Hypothalamus (tissue), 51 donors: ENCODE data around the gene ITPR2.
"Not testable (repeated sequence)": the region's sequence is repeated elsewhere in the genome, so short reads cannot be mapped to it uniquely, and the experiment has no call there.

Source experiments
- DNase-seq, 51 donors: peaks; one replicate each; lab custom pipeline; 2025; lab: John Stamatoyannopoulos, UW

Gene ITPR2

GRCh38 chr12:26644376-26644775, 188.6 kb downstream of the ITPR2 start:
- not testable (repeated sequence) for DNase-seq

DNA sequence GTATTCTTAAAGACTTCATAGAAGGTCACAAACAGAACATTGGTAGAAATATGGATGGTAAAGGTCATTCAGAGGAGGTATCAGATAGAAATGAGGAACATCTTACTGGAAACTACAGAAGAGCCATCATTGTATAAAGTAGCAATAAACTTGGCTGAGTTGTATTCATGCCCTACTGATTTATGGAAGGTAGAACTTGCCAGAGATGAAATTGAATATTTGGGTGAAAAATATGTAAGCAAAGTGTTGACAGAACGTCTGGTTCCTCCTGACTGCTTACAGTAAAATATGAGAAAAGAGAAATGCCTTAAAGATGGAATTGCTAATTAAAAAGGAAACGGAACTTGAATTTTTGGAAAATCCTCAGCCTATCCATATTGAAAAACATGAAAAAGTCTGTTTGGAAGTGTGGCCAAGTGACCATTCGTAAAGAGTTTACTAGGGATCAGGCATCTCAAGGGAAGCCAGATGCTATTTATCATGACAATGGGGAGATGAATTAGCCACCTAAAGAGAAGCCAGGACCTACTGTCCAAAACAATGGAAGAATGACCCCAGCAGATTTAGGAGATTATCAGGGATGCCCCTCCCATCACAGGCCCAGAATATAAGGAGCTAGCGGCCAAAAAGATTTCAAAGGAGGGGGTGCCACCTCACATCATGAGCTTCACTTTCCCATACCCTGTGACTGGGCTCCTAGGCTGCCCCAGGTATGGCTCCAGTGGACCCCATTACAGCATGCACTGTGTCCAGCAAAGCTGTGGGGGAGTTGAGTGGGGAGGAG, 189.3 kb downstream of the ITPR2 start:
- no peak for DNase-seq

DNA sequence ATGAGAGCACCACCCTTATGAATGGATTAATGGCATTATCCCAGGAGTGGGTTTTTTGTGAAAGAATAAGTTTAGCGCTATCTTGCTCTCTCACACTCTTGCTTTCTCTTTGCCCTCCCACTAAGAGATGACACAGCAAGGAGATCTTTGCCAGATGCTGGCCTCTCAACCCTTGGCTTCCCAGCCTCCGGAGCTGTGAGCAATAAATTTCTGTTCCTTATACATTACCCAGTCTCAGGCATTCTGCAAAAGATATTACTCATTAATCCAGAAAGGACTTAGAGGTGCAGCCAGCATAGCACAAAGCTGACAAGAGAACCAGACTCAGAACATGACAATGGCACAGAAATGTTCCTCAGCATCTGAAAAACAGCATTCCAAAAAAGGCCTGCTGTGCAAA, 190.6 kb downstream of the ITPR2 start:
- no peak for DNase-seq

- DNase-seq, result no peak
These were observed 196.2 kb downstream of the ITPR2 start for GRCh38 chr12:26636710-26637328.

DNA sequence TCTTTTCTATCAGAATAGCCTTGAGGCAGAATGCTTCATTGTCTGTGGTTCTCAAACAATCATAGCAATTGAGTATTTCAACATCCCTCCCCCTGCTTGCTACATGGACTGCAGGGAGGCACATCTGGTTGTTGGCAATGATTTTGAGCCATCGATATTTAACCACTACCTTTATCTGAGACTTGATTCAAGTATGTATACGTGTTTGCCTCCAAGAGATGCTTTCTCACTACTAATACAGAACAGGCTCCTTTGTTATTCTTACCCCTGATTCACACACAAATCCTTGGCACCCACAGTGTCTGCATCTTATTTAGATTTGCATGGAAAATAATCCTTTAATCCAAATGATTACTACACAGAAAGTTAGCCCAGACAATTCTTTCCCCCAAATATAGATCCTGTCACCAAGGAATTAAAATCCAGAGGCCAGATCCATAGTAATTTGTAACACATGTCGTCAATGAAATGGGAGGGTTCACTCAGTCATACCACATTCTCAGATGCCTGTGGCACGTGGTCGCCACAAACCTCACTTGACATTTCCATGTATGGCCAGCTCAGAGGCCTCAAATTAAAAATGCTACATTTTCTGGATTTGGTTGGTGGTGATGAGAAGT, 199.3 kb downstream of the ITPR2 start:
- DNase-seq, result peak in 5 of 51 donors; percentile 13 to 64 (median 30)

- no peak for DNase-seq
These were observed 200.2 kb downstream of the ITPR2 start for GRCh38 chr12:26632756-26633155.

GRCh38 chr12:26631846-26632245, 201.1 kb downstream of the ITPR2 start:
- no peak for DNase-seq

GRCh38 chr12:26630546-26631027, 202.4 kb downstream of the ITPR2 start:
- peak in 5 of 51 donors; percentile 23 to 39 (median 31) for DNase-seq

GRCh38 chr12:26629864-26630263, 203.1 kb downstream of the ITPR2 start:
- DNase-seq, result peak in 14 of 51 donors; percentile 6 to 58 (median 21)

- no peak for DNase-seq
These were observed 204.8 kb downstream of the ITPR2 start for GRCh38 chr12:26628234-26628633.

- DNase-seq, result no peak
These were observed 205.7 kb downstream of the ITPR2 start for GRCh38 chr12:26627335-26627734.

DNA sequence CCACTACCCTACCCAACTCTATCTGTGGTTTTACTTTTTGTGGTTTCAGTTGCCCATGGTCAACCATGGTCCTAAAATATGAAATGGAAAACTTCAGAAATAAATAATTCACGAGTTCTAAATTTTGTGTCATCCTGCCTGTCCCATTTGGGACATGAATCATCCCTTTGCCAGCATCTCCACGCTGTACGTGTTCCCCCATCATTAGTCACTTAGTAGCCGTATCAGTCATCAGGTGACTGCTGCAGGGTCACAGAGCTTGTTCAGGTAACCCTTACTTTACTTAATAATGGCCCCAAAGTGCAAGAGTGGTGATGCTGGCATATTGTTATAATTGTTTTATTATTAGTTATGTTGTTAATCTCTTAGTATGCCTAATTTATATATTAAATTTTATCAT, 209.9 kb downstream of the ITPR2 start:
- DNase-seq, result no peak

DNA sequence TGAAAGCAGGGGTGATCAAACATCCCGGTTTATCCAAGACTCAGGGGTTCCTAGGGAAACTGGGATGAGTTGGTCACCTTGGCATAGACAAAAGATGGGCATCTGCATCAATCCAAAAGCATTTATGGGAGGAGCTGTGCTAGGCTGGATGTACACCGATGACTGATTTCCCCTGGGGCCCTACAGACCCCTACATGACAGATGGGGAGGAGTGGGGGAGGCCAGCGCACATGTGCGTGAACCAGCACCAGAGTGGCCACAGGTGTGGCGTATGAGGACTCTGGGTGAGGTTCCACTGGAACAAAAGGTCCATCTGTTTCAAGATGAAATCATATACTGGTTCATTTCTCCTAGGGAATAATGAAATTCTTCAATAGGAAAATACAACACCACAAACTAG, 210.4 kb downstream of the ITPR2 start:
- no peak for DNase-seq

- no peak for DNase-seq
These were observed 211.1 kb downstream of the ITPR2 start for GRCh38 chr12:26621932-26622331.

DNA sequence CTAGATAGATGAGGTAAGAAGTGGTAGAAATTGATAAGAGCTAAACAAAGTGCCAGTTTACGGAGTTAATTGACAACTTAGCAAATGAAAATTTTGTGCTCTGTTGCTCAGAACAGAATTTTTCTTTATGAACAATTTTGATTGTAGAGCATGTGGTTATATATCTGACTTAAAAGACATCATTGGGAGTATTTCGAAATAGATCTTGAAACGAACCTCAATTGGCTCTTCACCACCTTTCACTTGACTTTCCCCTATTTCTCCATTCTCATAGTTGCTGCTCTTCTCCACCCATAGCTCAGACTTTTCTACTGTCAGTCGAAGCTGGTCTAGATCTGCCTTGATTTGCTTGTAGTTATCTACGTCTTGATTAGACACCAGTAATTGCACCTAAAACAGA, 212.1 kb downstream of the ITPR2 start:
- DNase-seq, result no peak

- no peak for DNase-seq
These were observed 215.5 kb downstream of the ITPR2 start for GRCh38 chr12:26617513-26617912.

DNA sequence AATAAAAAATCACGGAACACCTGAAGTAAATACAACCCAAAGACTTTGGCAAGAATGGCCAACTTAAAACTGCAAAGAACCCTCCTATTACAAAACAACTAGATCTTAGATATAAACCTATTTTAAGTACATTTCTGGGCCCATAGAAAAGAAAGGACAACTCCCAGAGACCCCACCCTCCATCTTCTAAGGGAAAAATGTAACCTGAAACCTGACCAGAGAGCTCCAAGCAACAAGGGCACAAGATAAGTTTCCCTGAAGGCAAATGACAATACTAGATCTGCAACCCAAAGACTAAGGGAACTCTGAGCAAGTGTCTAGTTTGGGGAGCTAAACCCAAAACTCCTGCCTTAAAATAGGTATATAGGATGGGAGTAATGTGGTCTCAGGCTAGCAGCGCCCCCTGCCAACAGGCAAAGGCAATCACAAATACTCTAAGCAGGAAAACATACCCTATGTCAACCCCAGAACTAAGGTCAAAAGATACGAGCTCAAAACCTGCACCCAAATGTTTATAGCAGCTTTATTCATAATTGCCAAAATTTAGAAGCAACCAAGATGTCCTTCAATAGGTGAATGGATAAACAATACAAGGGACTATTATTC, 218.9 kb downstream of the ITPR2 start:
- peak in 15 of 51 donors; percentile 6 to 59 (median 25) for DNase-seq

- peak in 11 of 51 donors; percentile 10 to 72 (median 33) for DNase-seq
These were observed 220.8 kb downstream of the ITPR2 start for GRCh38 chr12:26612203-26612602.

DNA sequence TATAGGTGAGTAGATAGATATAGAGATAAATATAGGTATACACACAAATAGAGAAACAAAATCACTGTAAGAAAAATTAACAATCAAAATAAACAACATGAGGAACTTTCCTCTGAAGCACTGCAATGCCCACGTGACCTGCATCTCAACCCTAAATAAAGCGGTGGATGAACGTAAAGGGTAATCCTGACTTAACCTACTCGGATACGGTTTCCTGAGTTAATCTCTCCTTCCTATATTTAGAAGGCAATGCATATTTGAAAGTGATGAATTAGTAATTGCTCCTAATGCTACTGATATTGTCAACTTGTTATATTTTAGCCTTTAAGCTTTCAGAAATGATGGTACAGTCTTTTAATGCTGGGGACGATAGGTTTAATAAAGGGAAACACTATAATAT, 221.4 kb downstream of the ITPR2 start:
- DNase-seq, result no peak

DNA sequence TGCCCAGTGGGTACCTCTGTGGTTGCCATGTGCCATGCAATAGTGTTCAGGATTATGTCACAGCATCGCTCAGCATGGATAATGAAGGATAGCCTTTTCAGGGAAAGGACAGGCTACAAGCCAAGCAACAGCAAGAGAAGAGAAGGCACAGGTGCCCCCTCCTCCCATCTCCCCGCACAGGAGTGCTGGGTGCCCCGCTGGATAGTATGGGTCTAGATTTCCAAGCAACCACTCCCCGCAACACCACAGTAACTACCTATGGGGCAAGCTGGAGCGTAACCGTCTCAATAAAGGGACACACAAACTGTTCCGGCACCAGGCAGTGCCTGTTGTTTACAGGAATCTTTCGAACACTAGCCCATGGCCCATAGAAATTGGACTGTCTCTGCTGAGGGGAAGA, 222.2 kb downstream of the ITPR2 start:
- peak in 1 of 51 donors; percentile 25 for DNase-seq

GRCh38 chr12:26609986-26610385, 223.0 kb downstream of the ITPR2 start:
- DNase-seq, result no peak
